ENCODE data around the gene CPT1A. TPM values are rescaled to one million over a fixed set of nuclear protein-coding genes. Genes with fewer than 3 reads are reported as not detected.

Gene CPT1A
- total RNA-seq, 1 experiment from 2014 or later: 13.1 TPM

GRCh38 chr11:68773521-68774193, 68.1 kb downstream of the CPT1A start:
- Histone ChIP-seq H3K79me2 (ENCODE audit: low read length) (no peaks in the 10 kb centered on the region), H3K9me2 (replicated peaks; ENCODE audit: insufficient read depth, low read length) (no peaks in the 10 kb centered on the region), H3K4me3 (ENCODE audit: low read length) (no peak overlapping the region), H2AFZ (ENCODE audit: low read length) (no peak overlapping the region), H3K4me2 (ENCODE audit: low read depth, low read length, poor library complexity, severe bottlenecking) (no peak overlapping the region), H3K4me1 (ENCODE audit: low read length) (no peaks in the 10 kb centered on the region), H4K20me1 (ENCODE audit: insufficient read depth, low read depth, low read length) (no peaks in the 10 kb centered on the region), H3K27me3 (ENCODE audit: low read length) (no peaks in the 10 kb centered on the region), H3K36me3 (ENCODE audit: insufficient read depth, low read length) (no peaks in the 10 kb centered on the region), H3K9me3 (ENCODE audit: low read length) (no peaks in the 10 kb centered on the region), H3K27ac (ENCODE audit: low read length) (no peak overlapping the region), H3K9ac (ENCODE audit: low read length) (no peak overlapping the region)
- no peak for DNase-seq

DNA sequence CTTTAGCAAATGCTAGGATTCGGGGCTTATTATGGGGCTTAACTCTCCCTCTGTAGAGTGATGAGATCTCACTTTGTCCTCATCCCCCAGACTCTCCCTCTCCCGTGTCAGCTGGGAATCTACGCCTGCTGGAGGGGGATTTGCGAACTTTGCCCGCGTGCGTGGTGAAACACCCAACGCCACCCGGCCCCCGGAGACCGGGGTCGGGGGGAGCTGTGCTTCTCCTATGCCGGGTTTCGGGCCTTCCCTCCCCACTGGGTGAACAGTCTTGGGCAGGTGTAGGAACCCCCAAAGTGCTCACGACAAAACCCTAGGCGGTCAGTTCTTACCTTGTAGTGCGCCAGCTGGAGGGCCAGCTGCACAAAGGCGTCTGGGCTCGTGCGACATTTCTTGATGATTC, 68.8 kb downstream of the CPT1A start:
- H3K9me3 ChIP-seq (ENCODE audit: low read length): no peaks in the 10 kb centered on the region
- H3K79me2 ChIP-seq (ENCODE audit: low read length): no peaks in the 10 kb centered on the region
- no peaks in the 10 kb centered on the region for H3K27me3 ChIP-seq (ENCODE audit: low read length)
- no peaks in the 10 kb centered on the region for H3K4me1 ChIP-seq (ENCODE audit: low read length)
- no peak overlapping the region for H3K4me3 ChIP-seq (ENCODE audit: low read length)
- no peak overlapping the region for H2AFZ ChIP-seq (ENCODE audit: low read length)
- DNase-seq: no peak
- no peaks in the 10 kb centered on the region for H3K9me2 ChIP-seq (replicated peaks; ENCODE audit: insufficient read depth, low read length)
- H3K36me3 ChIP-seq (ENCODE audit: insufficient read depth, low read length): no peaks in the 10 kb centered on the region
- no peak overlapping the region for H3K9ac ChIP-seq (ENCODE audit: low read length)
- no peak overlapping the region for H3K27ac ChIP-seq (ENCODE audit: low read length)
- no peaks in the 10 kb centered on the region for H4K20me1 ChIP-seq (ENCODE audit: insufficient read depth, low read depth, low read length)
- H3K4me2 ChIP-seq (ENCODE audit: low read depth, low read length, poor library complexity, severe bottlenecking): no peak overlapping the region

DNA sequence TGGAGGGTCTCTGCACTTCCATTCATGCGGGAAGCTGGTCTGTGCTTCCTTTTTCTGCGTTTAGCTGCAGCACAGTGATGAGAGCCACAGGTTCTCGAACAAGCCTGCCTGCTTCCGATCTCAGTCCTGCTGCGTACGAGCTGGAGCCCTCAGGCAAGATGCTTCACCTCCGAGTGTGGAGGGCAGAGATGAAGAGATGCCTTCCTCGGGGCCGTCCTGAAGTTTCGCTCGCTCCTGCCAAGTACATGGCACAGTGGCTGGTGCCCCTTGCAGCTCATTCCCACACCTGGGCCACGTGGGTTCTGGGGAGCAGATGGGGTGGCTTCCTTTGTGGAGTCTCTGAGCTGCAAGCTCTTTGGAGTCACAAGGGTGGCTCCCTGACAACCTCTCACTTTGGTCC, 70.9 kb downstream of the CPT1A start:
- Histone ChIP-seq H3K36me3 (ENCODE audit: insufficient read depth, low read length) (no peaks in the 10 kb centered on the region), H3K4me3 (ENCODE audit: low read length) (no peak overlapping the region), H2AFZ (ENCODE audit: low read length) (no peak overlapping the region), H3K27ac (ENCODE audit: low read length) (no peak overlapping the region), H3K79me2 (ENCODE audit: low read length) (no peaks in the 10 kb centered on the region), H3K27me3 (ENCODE audit: low read length) (no peaks in the 10 kb centered on the region), H3K9ac (ENCODE audit: low read length) (no peak overlapping the region), H3K4me2 (ENCODE audit: low read depth, low read length, poor library complexity, severe bottlenecking) (no peak overlapping the region), H3K9me3 (ENCODE audit: low read length) (no peaks in the 10 kb centered on the region), H4K20me1 (ENCODE audit: insufficient read depth, low read depth, low read length) (no peaks in the 10 kb centered on the region), H3K4me1 (ENCODE audit: low read length) (no peaks in the 10 kb centered on the region), H3K9me2 (replicated peaks; ENCODE audit: insufficient read depth, low read length) (no peaks in the 10 kb centered on the region)
- no peak for DNase-seq

DNA sequence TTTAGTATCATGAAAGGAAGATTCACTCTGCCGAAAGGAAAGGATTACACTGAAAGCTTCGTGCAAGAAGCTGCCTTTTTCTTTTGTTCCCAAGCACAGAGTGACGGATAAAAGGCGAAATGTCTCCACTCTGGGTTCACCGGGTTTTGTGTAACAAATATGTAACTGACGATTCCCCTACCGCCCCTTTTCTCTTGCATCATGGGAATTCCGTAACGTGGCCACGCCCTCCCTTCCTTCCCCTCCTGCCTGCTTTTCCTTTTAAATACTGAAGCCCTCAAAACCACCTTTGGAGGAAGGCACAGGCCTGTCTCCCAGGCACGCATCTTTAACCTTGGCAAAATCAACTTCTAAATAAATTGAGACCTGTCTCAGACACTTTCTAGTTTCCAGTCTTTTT, 74.0 kb downstream of the CPT1A start:
- no peak overlapping the region for H2AFZ ChIP-seq (ENCODE audit: low read length)
- H3K27me3 ChIP-seq (ENCODE audit: low read length): no peaks in the 10 kb centered on the region
- DNase-seq: no peak
- no peak overlapping the region for H3K27ac ChIP-seq (ENCODE audit: low read length)
- H3K4me3 ChIP-seq (ENCODE audit: low read length): no peak overlapping the region
- no peaks in the 10 kb centered on the region for H3K9me2 ChIP-seq (replicated peaks; ENCODE audit: insufficient read depth, low read length)
- no peaks in the 10 kb centered on the region for H3K36me3 ChIP-seq (ENCODE audit: insufficient read depth, low read length)
- no peak overlapping the region for H3K9ac ChIP-seq (ENCODE audit: low read length)
- H4K20me1 ChIP-seq (ENCODE audit: insufficient read depth, low read depth, low read length): no peaks in the 10 kb centered on the region
- no peaks in the 10 kb centered on the region for H3K9me3 ChIP-seq (ENCODE audit: low read length)
- no peak overlapping the region for H3K4me2 ChIP-seq (ENCODE audit: low read depth, low read length, poor library complexity, severe bottlenecking)
- H3K79me2 ChIP-seq (ENCODE audit: low read length): no peaks in the 10 kb centered on the region
- H3K4me1 ChIP-seq (ENCODE audit: low read length): no peaks in the 10 kb centered on the region

DNA sequence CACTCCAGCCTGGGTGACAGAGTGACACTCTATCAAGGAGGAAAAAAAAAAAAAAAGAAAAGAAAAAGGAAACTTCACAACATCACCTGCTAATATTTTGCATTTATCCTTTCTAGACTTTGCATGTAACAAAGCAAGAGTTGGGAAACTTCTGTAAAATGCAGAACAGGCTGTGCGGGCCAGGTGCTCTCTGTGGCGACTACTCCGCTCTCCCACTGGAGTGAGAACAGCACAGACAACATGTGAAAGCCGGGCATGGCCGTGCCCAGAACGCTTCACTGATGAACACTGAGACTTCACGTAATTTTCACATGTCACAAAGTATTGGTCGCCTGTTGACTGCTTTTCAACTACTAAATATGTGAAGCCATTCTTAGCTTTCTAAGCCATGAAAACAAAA, 74.9 kb downstream of the CPT1A start:
- H3K4me3 ChIP-seq (ENCODE audit: low read length): no peak overlapping the region
- no peak overlapping the region for H2AFZ ChIP-seq (ENCODE audit: low read length)
- H3K4me2 ChIP-seq (ENCODE audit: low read depth, low read length, poor library complexity, severe bottlenecking): no peak overlapping the region
- H3K9me3 ChIP-seq (ENCODE audit: low read length): no peaks in the 10 kb centered on the region
- H3K36me3 ChIP-seq (ENCODE audit: insufficient read depth, low read length): no peaks in the 10 kb centered on the region
- H3K27ac ChIP-seq (ENCODE audit: low read length): no peak overlapping the region
- H3K9ac ChIP-seq (ENCODE audit: low read length): no peak overlapping the region
- DNase-seq: no peak
- H3K27me3 ChIP-seq (ENCODE audit: low read length): no peaks in the 10 kb centered on the region
- H4K20me1 ChIP-seq (ENCODE audit: insufficient read depth, low read depth, low read length): no peaks in the 10 kb centered on the region
- no peaks in the 10 kb centered on the region for H3K79me2 ChIP-seq (ENCODE audit: low read length)
- no peaks in the 10 kb centered on the region for H3K4me1 ChIP-seq (ENCODE audit: low read length)
- H3K9me2 ChIP-seq (replicated peaks; ENCODE audit: insufficient read depth, low read length): no peaks in the 10 kb centered on the region

DNA sequence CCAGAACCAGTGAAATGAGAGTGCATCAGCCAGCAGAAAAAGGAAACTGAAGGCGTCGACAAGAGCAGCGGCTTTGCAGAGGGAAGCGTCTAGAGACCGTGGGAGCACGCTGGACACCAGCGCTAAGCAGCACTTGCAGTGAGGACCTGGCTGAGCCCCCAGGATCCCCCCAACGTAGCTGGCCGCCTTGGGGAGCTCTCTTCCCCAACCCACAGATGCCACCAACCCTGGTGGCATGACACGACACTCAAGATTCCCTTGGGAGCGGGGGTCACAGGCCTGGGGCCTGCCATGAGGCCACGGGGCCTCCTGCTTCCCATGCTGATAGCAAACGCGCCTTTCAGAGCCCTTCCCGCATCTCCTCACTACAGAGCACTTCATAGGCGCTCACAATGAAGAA, 77.0 kb downstream of the CPT1A start:
- Histone ChIP-seq H2AFZ (ENCODE audit: low read length) (no peak overlapping the region), H3K79me2 (ENCODE audit: low read length) (no peaks in the 10 kb centered on the region), H3K4me2 (ENCODE audit: low read depth, low read length, poor library complexity, severe bottlenecking) (no peak overlapping the region), H3K4me3 (ENCODE audit: low read length) (no peak overlapping the region), H3K4me1 (ENCODE audit: low read length) (no peaks in the 10 kb centered on the region), H3K9me2 (replicated peaks; ENCODE audit: insufficient read depth, low read length) (no peaks in the 10 kb centered on the region), H3K36me3 (ENCODE audit: insufficient read depth, low read length) (no peaks in the 10 kb centered on the region), H4K20me1 (ENCODE audit: insufficient read depth, low read depth, low read length) (no peaks in the 10 kb centered on the region), H3K27ac (ENCODE audit: low read length) (no peak overlapping the region), H3K9ac (ENCODE audit: low read length) (no peak overlapping the region), H3K9me3 (ENCODE audit: low read length) (no peaks in the 10 kb centered on the region), H3K27me3 (ENCODE audit: low read length) (no peaks in the 10 kb centered on the region)
- DNase-seq: no peak

DNA sequence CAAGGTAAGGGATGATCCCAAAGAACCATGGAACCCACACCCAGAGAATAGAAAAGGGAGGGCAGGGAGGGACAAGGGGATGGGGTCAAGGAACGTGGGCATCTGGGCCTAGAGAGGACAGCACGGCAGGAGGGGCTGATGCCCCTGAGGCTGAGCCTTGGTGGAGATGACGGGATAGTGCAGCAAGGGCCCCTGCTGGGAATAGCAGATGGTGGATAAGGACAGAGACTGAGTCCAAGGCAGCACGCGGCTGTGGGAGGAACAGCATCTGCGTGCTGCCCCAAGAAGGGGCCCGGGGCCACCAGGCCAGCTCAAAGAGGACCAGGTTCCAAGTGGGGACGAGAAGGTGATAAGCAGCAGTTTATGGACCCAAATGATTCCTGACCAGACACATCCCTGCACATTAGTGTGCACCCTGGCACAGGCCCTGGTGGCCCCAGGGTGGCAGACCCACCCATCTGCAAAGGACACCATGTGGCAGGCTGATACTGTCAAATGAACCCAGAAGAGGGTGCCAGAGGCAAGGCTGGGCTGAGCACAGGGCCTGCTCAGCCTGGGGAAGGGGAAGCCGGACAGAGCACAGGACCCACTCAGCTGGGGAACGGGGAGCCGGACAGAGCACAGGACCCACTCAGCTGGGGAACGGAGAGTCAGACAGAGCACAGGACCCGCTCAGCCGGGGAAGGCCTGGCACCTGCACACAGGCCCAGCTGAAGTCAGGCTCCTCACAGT, 77.6 kb downstream of the CPT1A start:
- Histone ChIP-seq H3K36me3 (ENCODE audit: insufficient read depth, low read length) (no peaks in the 10 kb centered on the region), H3K79me2 (ENCODE audit: low read length) (no peaks in the 10 kb centered on the region), H3K9me3 (ENCODE audit: low read length) (no peaks in the 10 kb centered on the region), H3K4me2 (ENCODE audit: low read depth, low read length, poor library complexity, severe bottlenecking) (no peak overlapping the region), H3K9me2 (replicated peaks; ENCODE audit: insufficient read depth, low read length) (no peaks in the 10 kb centered on the region), H3K9ac (ENCODE audit: low read length) (no peak overlapping the region), H3K27me3 (ENCODE audit: low read length) (no peaks in the 10 kb centered on the region), H3K4me3 (ENCODE audit: low read length) (no peak overlapping the region), H2AFZ (ENCODE audit: low read length) (no peak overlapping the region), H3K4me1 (ENCODE audit: low read length) (no peaks in the 10 kb centered on the region), H3K27ac (ENCODE audit: low read length) (no peak overlapping the region), H4K20me1 (ENCODE audit: insufficient read depth, low read depth, low read length) (no peaks in the 10 kb centered on the region)
- no peak for DNase-seq

GRCh38 chr11:68763181-68763721, 78.5 kb downstream of the CPT1A start:
- DNase-seq: no peak
- H3K9me3 ChIP-seq (ENCODE audit: low read length): no peaks in the 10 kb centered on the region
- no peaks in the 10 kb centered on the region for H4K20me1 ChIP-seq (ENCODE audit: insufficient read depth, low read depth, low read length)
- no peak overlapping the region for H3K4me2 ChIP-seq (ENCODE audit: low read depth, low read length, poor library complexity, severe bottlenecking)
- H3K27me3 ChIP-seq (ENCODE audit: low read length): no peaks in the 10 kb centered on the region
- H3K79me2 ChIP-seq (ENCODE audit: low read length): no peaks in the 10 kb centered on the region
- H2AFZ ChIP-seq (ENCODE audit: low read length): no peak overlapping the region
- H3K9ac ChIP-seq (ENCODE audit: low read length): no peak overlapping the region
- no peaks in the 10 kb centered on the region for H3K4me1 ChIP-seq (ENCODE audit: low read length)
- no peak overlapping the region for H3K4me3 ChIP-seq (ENCODE audit: low read length)
- no peak overlapping the region for H3K27ac ChIP-seq (ENCODE audit: low read length)
- H3K9me2 ChIP-seq (replicated peaks; ENCODE audit: insufficient read depth, low read length): no peaks in the 10 kb centered on the region
- no peaks in the 10 kb centered on the region for H3K36me3 ChIP-seq (ENCODE audit: insufficient read depth, low read length)

All from Karpas-422 (cell line).